ENCODE measurements around the gene RSBN1L. TPM values are rescaled to one million over a fixed set of nuclear protein-coding genes. Genes with fewer than 3 reads are reported as not detected.
"Not testable (repeated sequence)": the region's sequence is repeated elsewhere in the genome, so short reads cannot be mapped to it uniquely, and the experiment has no call there.

The RSBN1L gene
- total RNA-seq, 1 experiment from 2014 or later = 23.2 TPM

- Histone ChIP-seq H3K9me3 (ENCODE audit: low read depth, low read length, poor library complexity, severe bottlenecking) (no peaks in the 10 kb centered on the region), H3K27ac (ENCODE audit: low read depth, low read length, poor library complexity, severe bottlenecking) (no peak overlapping the region)
Observed at GRCh38 chr7:77714195-77714594, 17.9 kb downstream of the RSBN1L start.

GRCh38 chr7:77714931-77715330 lies 18.7 kb downstream of the RSBN1L start:
- POLR2A ChIA-PET (ENCODE audit: low non-redundant PET); H3K27me3 ChIP-seq (replicated peaks; ENCODE audit: insufficient read depth, low read depth, low read length, poor library complexity); H3K36me3 ChIP-seq (ENCODE audit: insufficient read depth, low read length, poor library complexity, severe bottlenecking); intact Hi-C loops (cut with micrococcal nuclease; ENCODE audit: unreplicated experiment); H3K4me3 ChIP-seq (ENCODE audit: low read depth, low read length, poor library complexity, severe bottlenecking); H3K4me1 ChIP-seq (ENCODE audit: insufficient read depth, low read length, poor library complexity, severe bottlenecking); H3K9me3 ChIP-seq (ENCODE audit: low read depth, low read length, poor library complexity, severe bottlenecking); BruUV-seq (replicated peaks); CTCF ChIA-PET; DNase-seq (ENCODE audit: low spot score); H3K27ac ChIP-seq (ENCODE audit: low read depth, low read length, poor library complexity, severe bottlenecking): not testable (repeated sequence)

More at GRCh38 chr7:77714195-77714594, 17.9 kb downstream of the RSBN1L start:
- no peak for DNase-seq (ENCODE audit: low spot score)
- POLR2A ChIA-PET (ENCODE audit: low non-redundant PET) = no interaction called here
- Histone ChIP-seq H3K4me3 (ENCODE audit: low read depth, low read length, poor library complexity, severe bottlenecking) (no peak overlapping the region), H3K36me3 (ENCODE audit: insufficient read depth, low read length, poor library complexity, severe bottlenecking) (no peaks in the 10 kb centered on the region), H3K27me3 (replicated peaks; ENCODE audit: insufficient read depth, low read depth, low read length, poor library complexity) (no peaks in the 10 kb centered on the region), H3K4me1 (ENCODE audit: insufficient read depth, low read length, poor library complexity, severe bottlenecking) (peaks cover 3% of the 10 kb centered on the region)
- CTCF ChIA-PET = no interaction called here
- no peak for TF ChIP-seq CTCF (conservative IDR thresholded peaks at IDR 0.05; ENCODE audit: low read depth, low read length)
- TF ChIP-seq EZH2 (IDR thresholded peaks at IDR 0.05; ENCODE audit: borderline replicate concordance, low read depth, low read length, poor library complexity, severe bottlenecking) = no peak
- intact Hi-C loops (cut with micrococcal nuclease; ENCODE audit: unreplicated experiment) = no loop called here
- BruUV-seq (replicated peaks) = no TSS peak

- no peak for DNase-seq (ENCODE audit: low spot score)
- TF ChIP-seq CTCF (conservative IDR thresholded peaks at IDR 0.05; ENCODE audit: low read depth, low read length) (no peak), EZH2 (IDR thresholded peaks at IDR 0.05; ENCODE audit: borderline replicate concordance, low read depth, low read length, poor library complexity, severe bottlenecking) (no peak)
- intact Hi-C loops (cut with micrococcal nuclease; ENCODE audit: unreplicated experiment) = no loop called here
- peaks cover 3% of the 10 kb centered on the region for H3K4me1 ChIP-seq (ENCODE audit: insufficient read depth, low read length, poor library complexity, severe bottlenecking)
- no peaks in the 10 kb centered on the region for H3K9me3 ChIP-seq (ENCODE audit: low read depth, low read length, poor library complexity, severe bottlenecking)
- H3K27ac ChIP-seq (ENCODE audit: low read depth, low read length, poor library complexity, severe bottlenecking) = no peak overlapping the region
- H3K27me3 ChIP-seq (replicated peaks; ENCODE audit: insufficient read depth, low read depth, low read length, poor library complexity) = no peaks in the 10 kb centered on the region
- H3K36me3 ChIP-seq (ENCODE audit: insufficient read depth, low read length, poor library complexity, severe bottlenecking) = no peaks in the 10 kb centered on the region
- no peak overlapping the region for H3K4me3 ChIP-seq (ENCODE audit: low read depth, low read length, poor library complexity, severe bottlenecking)
- ChIA-PET POLR2A (ENCODE audit: low non-redundant PET) (no interaction called here), CTCF (no interaction called here)
- BruUV-seq (replicated peaks) = no TSS peak
Observed at GRCh38 chr7:77716804-77717203, 20.5 kb downstream of the RSBN1L start.

DNA sequence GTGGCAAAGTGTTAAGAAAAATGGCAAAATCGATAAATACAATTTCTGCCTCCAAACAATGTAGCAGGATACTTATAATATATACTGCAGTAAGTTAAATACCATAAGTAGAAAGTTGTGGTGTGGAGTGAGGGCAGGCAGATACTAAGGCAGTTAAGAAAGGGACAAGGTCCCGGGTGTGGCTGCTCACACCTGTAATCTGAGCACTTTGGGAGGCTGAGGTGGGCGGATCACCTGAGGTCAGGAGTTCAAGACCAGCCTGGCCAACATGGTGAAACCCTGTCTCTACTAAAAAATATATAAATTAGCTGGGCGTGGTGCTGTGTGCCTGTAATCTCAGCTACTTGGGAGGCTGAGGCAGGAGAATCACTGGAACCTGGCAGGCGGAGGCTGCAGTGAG lies 21.3 kb downstream of the RSBN1L start:
- BruUV-seq (replicated peaks); POLR2A ChIA-PET (ENCODE audit: low non-redundant PET); CTCF ChIA-PET; H3K4me3 ChIP-seq (ENCODE audit: low read depth, low read length, poor library complexity, severe bottlenecking); H3K27me3 ChIP-seq (replicated peaks; ENCODE audit: insufficient read depth, low read depth, low read length, poor library complexity); intact Hi-C loops (cut with micrococcal nuclease; ENCODE audit: unreplicated experiment); DNase-seq (ENCODE audit: low spot score); H3K9me3 ChIP-seq (ENCODE audit: low read depth, low read length, poor library complexity, severe bottlenecking); H3K27ac ChIP-seq (ENCODE audit: low read depth, low read length, poor library complexity, severe bottlenecking); H3K36me3 ChIP-seq (ENCODE audit: insufficient read depth, low read length, poor library complexity, severe bottlenecking); H3K4me1 ChIP-seq (ENCODE audit: insufficient read depth, low read length, poor library complexity, severe bottlenecking): not testable (repeated sequence)
